Skeletal muscle cell (primary cell): Measurements from ENCODE around the gene TRAPPC2L.
"Not testable (repeated sequence)": the region's sequence is repeated elsewhere in the genome, so short reads cannot be mapped to it uniquely, and the experiment has no call there.

Source experiments
- DNase-seq: peaks from one replicate; pipeline ENCODE4 v3.0.0-alpha.2; 2010; ENCODE audit warnings: low read depth
- H3K4me3 ChIP-seq: 2 replicates; pipeline ENCODE4 v1.5.1; 2011; ENCODE audit warnings: low read depth, mild to moderate bottlenecking, control low read depth, low read length, moderate library complexity

The TRAPPC2L gene

GRCh38 chr16:88817785-88818574 lies 38.9 kb upstream of the TRAPPC2L start:
- no peak overlapping the region for H3K4me3 ChIP-seq
- DNase-seq = no peak

DNA sequence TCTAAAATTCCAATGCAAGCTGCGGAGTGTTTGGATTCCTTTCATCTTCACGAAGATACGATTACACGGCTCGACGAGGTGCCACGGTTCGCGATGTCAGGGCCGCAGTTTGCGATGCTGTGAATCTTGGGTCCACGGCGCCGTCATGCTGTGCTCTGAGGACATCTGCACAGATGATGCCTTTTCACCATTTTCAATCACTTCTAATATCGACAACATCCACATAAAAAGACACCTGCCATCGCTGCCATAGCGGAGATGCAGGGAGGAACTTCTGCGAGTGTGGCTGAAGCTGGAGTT lies 38.4 kb upstream of the TRAPPC2L start:
- H3K4me3 ChIP-seq = no peak overlapping the region
- DNase-seq = no peak

GRCh38 chr16:88819126-88819525 lies 37.8 kb upstream of the TRAPPC2L start:
- DNase-seq = no peak
- H3K4me3 ChIP-seq = no peak overlapping the region

- DNase-seq = no peak
- no peak overlapping the region for H3K4me3 ChIP-seq
Measured at GRCh38 chr16:88820385-88821025, 36.4 kb upstream of the TRAPPC2L start.

DNA sequence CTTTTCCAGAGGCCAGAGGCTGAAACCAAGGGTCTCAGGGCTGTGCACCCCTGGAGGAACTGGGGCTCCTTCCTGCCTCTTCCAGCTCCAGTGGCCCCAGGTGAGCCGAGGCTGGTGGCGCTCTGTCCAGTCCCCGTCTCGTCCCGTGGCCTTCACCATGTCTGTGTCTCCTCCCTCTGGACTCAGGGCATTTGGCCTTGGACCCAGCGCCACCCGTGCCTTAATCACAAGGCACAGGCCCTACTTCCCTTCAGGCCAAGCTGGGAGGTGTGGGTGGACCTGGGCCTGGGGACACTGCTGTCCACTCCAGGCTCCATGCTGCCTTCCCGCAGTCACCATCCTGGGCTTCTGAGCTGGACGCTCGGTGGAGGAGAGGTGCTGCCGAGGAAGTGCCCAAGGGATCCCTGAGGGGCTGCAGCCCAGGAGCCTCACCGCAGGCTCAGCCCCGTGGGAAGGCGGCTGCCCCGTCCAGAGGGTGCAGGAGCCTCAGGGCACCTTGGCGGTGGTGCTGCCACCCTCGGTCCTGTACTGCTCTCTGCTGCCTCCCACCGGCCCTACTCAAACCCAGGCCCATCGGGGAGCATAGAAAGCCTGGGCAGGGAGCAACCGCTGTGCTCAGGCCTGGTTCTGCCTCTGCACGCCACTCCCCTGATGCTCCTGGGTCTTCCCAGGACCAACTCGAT lies 35.6 kb upstream of the TRAPPC2L start:
- no peak overlapping the region for H3K4me3 ChIP-seq
- DNase-seq = no peak

DNA sequence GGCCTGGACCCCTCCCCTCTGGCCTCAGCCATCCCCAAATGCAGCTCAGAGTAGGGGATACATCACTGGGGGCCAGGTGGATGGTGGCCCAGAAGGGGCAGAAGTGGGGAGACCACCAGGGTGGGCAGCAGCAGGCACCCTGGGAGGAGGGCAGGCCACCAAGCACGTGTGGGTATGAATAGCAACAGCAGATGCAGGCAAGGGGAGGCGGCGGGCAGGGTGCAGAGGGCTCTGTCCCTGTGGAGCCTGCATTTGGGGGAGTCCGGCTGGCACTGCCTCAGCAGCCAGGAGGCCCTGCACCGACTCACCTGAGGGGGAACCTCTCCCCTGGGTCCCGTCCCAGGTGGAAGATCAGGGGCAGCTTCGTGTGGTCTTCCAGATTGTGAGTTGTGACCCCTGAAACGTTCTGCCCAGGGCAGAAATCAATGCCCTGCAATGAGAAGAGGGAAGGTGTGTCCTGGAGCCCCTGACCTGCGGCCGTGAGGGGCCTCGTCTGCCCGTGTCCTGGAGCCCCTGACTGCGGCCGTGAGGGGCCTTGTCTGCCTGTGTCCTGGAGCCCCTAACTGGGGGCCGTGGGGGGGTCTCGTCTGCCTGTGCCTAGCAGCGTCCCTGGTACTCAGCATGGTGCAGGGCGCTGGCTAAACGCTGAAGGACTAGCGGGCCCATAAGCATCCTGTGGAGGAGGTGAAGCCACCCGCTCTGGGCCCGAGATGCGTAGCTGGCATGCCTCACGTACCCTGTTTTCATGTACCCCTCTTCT lies 34.5 kb upstream of the TRAPPC2L start:
- DNase-seq = no peak
- H3K4me3 ChIP-seq = no peak overlapping the region

- H3K4me3 ChIP-seq, DNase-seq: not testable (repeated sequence)
Measured at GRCh38 chr16:88823646-88824045, 33.3 kb upstream of the TRAPPC2L start.

- DNase-seq = no peak
- no peak overlapping the region for H3K4me3 ChIP-seq
Measured at GRCh38 chr16:88824256-88825077, 32.5 kb upstream of the TRAPPC2L start.

- DNase-seq = no peak
- H3K4me3 ChIP-seq = no peak overlapping the region
Measured at GRCh38 chr16:88825146-88825545, 31.8 kb upstream of the TRAPPC2L start.

- no peak for DNase-seq
Measured at GRCh38 chr16:88826070-88826840, 30.7 kb upstream of the TRAPPC2L start.

GRCh38 chr16:88827727-88828126 lies 29.2 kb upstream of the TRAPPC2L start:
- no peak for DNase-seq
- H3K4me3 ChIP-seq = no peak overlapping the region

More at GRCh38 chr16:88826070-88826840, 30.7 kb upstream of the TRAPPC2L start:
- no peak overlapping the region for H3K4me3 ChIP-seq

- H3K4me3 ChIP-seq = no peak overlapping the region
- DNase-seq = no peak
Measured at GRCh38 chr16:88828711-88829110, 28.2 kb upstream of the TRAPPC2L start.

DNA sequence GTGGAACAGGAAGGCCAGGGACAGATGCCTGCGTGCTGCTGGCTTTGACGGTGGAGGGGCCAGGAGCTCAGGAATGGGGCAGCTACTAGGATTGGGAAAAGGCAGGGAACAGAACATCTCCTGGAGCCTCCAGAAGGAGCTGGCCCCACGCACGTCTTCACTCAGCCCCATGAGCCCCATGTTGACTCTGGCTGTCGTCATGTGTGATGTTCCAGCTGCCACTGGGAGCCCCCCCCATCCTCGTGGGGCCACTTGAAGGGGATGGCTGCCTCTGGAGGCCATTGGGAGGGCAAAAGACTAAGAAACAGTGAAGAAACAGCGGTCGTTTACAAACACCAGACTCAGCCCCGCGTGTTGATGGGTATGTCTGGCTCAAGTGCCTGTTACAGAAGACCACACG lies 26.7 kb upstream of the TRAPPC2L start:
- no peak for DNase-seq
- no peak overlapping the region for H3K4me3 ChIP-seq

DNA sequence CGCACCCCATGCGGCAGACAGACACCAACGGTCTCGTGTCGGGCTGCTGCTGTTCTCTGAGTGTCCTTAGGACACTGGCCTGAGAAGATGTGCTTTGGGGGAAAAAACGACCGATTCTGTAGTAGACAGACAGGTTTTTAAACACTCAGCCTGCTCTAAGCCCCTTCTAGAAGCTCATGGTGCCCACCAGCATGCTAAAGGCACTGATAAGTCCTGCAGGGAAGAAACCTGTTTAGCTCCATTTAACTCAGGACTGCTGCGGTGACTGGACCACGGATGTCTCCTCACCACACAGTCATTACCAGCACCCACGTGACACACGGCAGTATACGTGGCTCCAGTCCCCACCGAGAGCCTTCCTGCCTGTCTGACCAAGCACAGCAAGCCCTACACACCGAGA lies 26.1 kb upstream of the TRAPPC2L start:
- DNase-seq = no peak
- H3K4me3 ChIP-seq = no peak overlapping the region

DNA sequence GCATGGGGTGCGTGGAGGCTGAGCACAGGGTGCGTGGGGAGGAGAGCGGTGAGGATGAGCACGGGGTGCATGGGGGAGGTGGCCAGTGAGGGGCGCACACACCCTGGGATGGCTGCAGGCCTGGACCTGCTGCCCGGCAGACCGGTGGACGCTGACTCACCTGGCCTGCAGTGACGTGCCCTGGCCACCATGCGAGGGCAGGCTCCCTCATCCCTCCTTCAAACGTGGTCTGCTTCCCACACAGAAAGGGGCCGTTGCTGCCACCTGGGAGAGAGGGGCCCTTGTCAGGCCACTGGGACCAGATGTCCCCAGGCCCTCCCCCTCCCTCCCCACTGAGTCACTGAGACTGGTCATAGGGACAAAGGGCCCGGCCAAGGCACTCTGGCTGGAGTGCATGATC lies 25.1 kb upstream of the TRAPPC2L start:
- no peak for DNase-seq
- no peak overlapping the region for H3K4me3 ChIP-seq

DNA sequence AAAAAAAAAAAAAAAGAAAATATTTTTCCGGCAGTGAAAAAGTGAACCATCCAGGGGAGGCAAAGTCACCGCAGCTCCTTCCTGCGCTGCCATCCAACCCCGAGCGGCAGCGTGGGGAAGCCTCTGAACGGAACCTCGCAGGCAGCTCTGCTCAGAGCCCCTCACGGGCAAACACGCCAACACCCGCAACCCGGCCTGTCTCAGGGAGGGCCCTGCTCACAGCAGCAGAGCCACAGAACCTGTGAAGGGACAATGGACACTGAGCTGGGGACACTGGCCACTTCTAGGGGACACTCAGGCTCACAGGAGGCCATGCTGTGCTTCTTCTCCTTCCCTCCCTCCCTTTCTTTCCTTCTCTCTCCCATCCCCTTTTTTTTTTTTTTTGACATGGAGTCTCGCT lies 23.8 kb upstream of the TRAPPC2L start:
- DNase-seq = no peak
- no peak overlapping the region for H3K4me3 ChIP-seq

DNA sequence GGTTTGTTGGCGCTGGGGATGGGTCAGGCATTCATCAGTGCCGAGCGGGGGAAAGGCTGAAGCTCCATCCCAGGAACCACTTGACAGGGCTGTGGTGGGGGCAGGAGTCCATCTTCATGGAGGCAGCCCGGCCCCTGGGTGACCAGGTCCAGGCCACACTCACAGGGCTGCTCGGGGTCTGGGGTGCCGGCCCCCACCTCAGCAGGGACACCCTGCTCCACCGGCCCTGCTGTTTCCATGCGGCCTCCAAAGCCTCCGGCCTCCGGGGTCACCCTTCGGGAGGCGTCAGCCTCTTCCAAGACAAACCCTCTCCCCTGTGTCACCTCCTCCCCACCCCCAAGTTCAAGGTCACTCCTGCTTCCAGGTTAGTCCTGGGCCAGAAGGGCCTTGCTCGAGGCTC lies 22.3 kb upstream of the TRAPPC2L start:
- no peak for DNase-seq
- H3K4me3 ChIP-seq = no peak overlapping the region

- no peak for DNase-seq
- no peak overlapping the region for H3K4me3 ChIP-seq
Measured at GRCh38 chr16:88835383-88835782, 21.5 kb upstream of the TRAPPC2L start.

DNA sequence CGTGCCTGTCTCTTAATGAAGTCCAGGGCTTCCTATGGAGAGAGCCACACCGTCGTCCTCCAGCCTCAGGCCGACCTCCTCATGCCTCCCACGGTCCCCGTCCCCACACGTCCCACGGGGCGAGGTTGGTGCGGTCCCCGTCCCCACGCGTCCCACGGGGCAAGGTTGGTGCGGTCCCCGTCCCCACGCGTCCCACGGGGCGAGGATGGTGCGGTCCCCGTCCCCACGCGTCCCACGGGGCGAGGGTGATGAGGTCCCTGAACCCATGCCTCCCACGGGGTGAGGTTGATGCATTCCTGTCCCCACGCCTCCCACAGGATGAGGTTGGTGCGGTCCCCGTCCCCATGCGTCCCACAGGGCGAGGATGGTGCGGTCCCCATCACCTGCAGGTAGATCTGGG lies 21.1 kb upstream of the TRAPPC2L start:
- no peak for DNase-seq
- H3K4me3 ChIP-seq = no peak overlapping the region
